GM12865 (cell line): Measurements from ENCODE around the gene SAMHD1.
"Not testable (repeated sequence)": the region's sequence is repeated elsewhere in the genome, so short reads cannot be mapped to it uniquely, and the experiment has no call there.

Source experiments
- DNase-seq: peaks from one replicate; pipeline ENCODE4 v3.0.0; 2010; ENCODE audit warnings: low read depth
- H3K4me3 ChIP-seq: 2 replicates; pipeline ENCODE4 v1.5.1; 2011; ENCODE audit warnings: mild to moderate bottlenecking, low read depth, low read length, control low read depth
- CTCF ChIP-seq: IDR thresholded peaks from 2 replicates; pipeline ENCODE4 v1.5.1; 2011; ENCODE audit warnings: low read length, control low read depth, low read depth, inconsistent platforms; ENCODE audit not compliant: insufficient read depth; ENCODE audit errors: missing control alignments

The SAMHD1 gene

GRCh38 chr20:36876473-36876833 lies 75.1 kb downstream of the SAMHD1 start:
- no peak for TF ChIP-seq CTCF
- H3K4me3 ChIP-seq = no peak overlapping the region
- no peak for DNase-seq

GRCh38 chr20:36875702-36876472 lies 75.6 kb downstream of the SAMHD1 start, which contains the start of gene TLDC2:
TSS of gene TLDC2 (plus strand) at chr20:36876138. CDS start at chr20:36876175, 37 bp downstream.
- TF ChIP-seq CTCF = no peak
- no peak within 1 kb of the TSS for H3K4me3 ChIP-seq
- DNase-seq = no peak

GRCh38 chr20:36875093-36875492 lies 76.4 kb downstream of the SAMHD1 start:
- not testable (repeated sequence) for H3K4me3 ChIP-seq
- DNase-seq = peak; percentile 56

GRCh38 chr20:36873498-36874189 lies 77.9 kb downstream of the SAMHD1 start:
- H3K4me3 ChIP-seq = no peak overlapping the region
- TF ChIP-seq CTCF = no peak
- DNase-seq = no peak

GRCh38 chr20:36872852-36873251 lies 78.7 kb downstream of the SAMHD1 start:
- H3K4me3 ChIP-seq = no peak overlapping the region
- no peak for DNase-seq
- TF ChIP-seq CTCF = no peak

GRCh38 chr20:36871640-36872570 lies 79.6 kb downstream of the SAMHD1 start:
- TF ChIP-seq CTCF = no peak
- peak; percentile 63 for DNase-seq
- H3K4me3 ChIP-seq = no peak overlapping the region
